Measurements from ENCODE around the gene UNC119. TPM values are rescaled to one million over a fixed set of nuclear protein-coding genes. Genes with fewer than 3 reads are reported as not detected.

The UNC119 gene
- polyA plus RNA-seq, 1 donor = 15.5 TPM

DNA sequence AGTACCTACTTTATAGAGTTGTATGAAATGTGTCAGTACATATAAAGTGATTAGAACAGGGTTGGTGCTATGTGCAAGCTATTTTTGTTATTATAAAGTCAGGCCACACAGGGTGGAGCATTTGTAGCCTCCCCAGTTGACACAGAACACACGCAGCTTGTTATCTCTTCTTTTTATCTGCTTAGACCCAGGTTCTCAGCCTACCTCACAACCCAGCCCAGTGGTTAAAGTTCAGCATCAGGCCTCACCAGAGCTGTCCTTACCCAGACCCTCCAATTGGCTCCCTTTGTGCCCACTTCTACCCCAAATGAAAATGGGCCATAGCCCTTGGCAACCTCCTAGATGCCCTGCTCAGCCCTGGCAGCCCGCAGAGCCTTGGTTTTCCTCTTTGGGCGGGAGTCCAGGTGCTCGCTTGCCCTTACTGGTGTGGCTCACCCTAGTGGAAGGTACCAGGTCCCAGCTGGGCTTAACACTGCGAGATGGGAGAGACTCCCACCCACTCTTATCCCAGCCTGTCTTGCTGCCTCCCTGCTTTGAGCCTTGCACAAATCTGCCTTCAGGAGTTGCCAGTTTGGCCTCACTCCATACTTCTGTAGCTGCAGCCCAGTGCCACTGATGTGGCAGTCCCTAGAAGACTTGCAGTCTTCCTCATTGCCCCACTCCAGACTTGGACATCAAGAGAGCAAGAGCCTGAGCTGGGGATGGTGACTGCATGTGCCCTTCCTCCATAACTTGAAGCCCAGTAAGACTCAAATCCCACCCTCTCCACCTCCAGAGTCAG, 20.0 kb upstream of the UNC119 start:
- DNase-seq = no peak

DNA sequence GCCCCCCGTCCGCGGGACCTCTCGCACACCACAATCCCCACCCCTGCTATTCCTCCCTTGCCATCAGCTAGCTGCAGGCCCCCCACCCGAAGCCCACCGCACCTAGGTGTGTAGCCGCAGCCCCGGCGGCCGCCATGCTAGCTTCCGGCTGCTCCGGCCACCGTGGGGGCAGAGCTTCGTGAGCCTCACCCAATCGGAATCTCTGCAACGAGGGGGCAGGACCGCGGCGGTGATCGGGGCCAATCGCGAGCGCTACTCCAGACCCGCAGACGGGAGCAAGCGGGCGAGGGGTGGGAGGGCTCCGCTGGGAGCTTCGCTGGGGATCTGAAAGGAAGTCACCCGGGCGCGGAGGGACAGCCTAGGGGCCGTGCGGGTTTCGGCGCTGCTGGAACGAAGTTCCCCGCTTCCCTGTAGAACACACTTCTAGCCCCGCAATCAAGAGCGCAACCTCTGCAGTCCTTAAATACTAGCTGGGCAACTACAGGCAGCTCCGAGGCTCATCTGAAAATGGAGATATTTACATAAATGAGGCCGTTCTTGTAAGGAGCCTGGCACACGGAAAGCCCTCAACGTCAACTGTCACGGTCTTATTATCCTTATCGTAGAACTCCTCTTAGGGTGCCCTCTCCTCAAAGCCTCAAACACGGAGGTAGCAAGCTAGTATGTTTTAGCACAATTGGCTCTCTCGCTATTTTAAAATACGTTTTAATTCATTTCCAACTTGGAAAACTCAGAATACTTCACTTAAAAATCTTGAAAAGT, 19.1 kb upstream of the UNC119 start, which contains the start of gene PIGS:
TSS of gene PIGS (minus strand) at position 164 of the 762 bp plus-strand sequence. CDS start at position 136, 28 bp downstream.
- peak; percentile 89 for DNase-seq

DNA sequence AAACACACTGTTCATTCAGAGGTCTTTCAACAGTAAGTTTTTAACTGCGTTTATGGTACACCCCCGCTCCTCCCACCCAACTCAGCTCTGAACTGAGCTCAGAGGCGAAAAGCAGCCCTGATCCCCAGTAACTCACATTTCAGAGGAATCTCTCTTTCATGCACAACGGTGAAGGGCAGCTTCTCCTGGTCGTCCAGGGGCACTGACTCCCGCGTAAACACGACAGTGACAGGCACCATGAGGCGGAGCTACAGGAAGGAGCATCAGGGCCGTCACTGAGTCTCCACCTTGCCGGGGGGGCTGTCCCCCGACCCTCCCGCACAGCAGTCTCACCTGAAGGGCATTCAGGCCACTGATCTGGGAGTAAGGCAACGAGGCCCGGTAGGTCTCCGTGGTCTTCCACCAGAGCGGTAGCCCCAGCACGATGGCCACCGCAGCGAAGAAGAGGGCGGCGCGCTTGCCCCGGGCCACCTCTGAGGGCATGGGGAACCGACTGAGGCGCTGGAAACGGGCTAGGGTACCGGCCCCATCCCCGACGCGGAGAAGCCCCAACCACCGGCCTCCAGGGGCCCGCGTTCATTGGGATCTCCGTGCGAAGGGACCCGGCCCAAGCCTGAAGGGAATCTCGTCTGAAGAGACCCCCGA, 18.4 kb upstream of the UNC119 start:
- DNase-seq = no peak

DNA sequence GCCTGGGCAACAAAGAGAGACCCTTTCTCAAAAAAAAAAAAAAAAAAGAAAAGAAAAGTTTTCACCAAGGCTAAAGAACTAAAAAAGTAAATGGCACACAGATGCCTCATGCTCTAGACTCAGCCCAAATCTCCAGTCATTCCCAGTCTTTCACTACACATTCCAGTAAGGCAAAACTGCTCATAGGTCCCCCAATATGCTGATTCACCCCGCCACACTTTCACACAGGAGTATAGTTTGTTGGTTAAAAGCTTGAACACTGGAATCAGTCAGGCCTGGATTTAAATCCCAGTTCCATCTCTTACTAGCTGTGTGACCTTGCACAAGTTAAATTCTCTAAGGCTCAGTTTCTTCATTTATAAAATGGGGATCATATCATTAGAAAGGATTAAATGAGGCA, 17.0 kb upstream of the UNC119 start:
- no peak for DNase-seq

DNA sequence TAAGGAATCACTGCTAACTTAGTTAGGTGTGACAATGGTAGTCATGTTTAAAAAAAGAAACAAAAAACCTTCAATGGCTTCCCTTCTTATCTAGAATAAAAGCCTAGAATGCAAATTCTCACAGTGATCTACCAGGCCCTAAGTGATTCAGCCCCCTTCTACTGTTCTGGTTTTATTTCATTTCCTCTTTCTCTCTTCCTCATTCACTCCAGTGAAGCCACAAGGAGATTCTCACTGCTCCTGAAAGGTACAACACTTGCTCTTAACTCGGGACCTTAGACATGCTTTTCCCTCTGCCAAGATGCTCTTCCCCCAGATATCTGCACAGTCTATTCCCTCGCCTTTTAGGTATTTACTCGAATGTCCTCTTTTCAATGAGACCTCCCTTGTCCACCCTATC, 15.2 kb upstream of the UNC119 start:
- no peak for DNase-seq

DNA sequence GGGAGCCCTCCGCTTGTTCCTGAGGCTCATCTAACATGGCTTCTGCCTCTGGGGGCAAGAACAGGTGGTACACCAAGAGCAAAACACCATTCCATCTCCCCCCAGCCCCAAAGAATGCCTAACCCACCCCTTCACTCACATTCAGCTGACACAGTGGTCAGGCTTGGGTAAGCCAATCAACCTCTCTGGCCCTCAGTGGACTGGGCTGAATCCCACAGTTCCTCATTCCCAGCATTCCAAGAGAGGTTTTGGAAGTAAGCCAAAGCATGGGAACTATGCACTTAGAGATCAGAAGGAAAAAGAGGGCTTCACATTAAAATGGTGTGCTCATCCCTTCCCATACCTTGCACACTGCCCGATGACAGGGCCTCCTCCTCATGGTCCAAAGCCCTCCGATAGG, 11.1 kb upstream of the UNC119 start:
- no peak for DNase-seq

DNA sequence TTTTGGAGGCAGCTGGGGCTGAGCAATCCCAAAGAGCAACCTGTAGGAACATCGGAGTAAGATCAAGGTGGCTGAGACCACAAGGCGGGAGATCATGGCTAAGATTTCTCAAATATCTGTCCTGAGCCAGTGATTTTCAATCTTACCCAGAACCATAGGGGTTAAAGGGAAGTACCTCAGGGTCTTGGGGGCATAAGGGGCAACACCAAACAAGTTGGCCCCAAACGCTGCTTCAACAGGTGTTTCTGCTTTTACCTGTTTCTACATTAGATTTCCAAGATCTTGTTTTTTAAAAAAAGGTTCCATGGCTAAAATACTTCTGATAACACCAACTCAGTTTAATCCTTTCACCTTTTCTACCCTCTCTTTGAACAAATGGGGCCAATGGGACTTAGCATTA, 2.6 kb upstream of the UNC119 start:
- no peak for DNase-seq

DNA sequence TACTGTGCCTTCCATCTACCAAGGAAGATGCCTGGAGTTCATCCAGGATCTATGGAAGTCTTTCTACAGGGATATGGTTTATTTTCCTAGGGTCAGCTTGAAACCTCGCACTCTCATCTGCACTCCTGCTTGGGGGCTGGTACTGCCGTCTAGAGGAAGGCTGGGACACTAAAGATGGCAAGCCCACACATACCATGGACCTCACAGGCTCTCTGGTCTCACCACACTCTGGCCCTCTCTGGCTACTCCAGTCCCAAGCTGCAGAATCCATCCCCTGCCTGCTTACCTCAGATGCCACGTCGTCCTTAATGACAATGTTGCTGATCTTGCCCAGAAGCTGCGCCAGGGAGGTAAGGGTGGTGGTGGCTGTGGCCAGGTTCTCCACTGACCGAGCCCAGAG, 2.1 kb upstream of the UNC119 start:
- DNase-seq = no peak

DNA sequence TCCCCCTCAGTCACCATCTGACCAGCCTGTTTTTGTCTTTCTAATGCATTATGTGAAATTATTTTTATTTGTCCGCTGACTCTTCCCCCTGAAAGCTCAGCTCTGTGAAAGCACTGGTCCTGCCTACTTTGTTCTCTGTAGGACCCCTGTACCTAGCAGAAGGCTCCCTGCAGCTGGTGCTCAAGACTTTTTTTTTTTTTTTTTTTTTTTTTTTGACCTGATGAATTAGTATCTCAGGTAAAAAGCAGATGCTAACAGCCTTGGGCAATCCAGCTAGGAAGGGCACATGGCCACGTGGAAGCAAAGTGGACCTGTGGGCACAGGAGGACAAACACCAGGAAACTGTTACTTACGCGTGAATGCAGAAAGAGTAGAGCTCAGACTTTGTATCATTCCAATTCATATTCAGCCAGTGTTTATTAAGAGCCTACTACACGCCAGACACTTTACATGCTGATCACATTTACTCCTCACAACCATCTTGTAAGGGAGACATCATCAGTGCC, 629 bp upstream of the UNC119 start:
- DNase-seq = no peak

DNA sequence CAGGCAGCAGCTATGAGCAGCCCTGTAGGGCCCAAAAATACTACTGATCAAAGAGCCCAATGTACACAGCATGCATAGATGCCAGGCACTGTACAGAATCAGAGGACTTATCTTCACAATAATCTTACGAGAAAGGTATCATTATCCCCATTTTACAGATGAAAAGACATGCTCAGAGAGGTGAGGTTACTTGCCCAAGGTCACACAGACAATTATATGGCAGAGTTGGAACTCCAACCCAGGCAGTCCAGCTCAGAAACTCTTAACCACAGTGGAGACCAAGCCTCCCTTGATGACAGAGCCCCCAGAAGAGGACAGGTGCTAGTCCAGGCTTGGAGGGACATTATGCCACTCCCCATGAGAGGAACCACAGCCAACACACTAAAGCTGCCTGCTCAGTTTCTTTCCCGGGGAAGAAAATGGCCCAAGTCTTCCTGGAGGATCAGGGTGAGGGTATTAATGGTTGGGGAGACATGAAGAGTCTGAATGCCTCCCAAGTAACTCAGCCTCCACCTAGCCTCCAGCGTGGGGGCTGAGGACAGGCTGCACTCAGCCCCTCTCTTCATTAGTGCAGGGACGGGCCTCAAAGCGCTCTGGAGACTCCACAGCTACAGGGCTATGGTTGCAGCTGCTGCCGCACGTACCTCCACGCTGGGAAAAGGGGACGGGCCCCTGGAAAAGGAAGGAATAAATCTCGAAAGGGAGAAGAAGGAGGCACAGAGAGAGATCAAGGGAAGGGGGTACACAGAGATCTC, 826 bp downstream of the UNC119 start:
- DNase-seq = no peak

DNA sequence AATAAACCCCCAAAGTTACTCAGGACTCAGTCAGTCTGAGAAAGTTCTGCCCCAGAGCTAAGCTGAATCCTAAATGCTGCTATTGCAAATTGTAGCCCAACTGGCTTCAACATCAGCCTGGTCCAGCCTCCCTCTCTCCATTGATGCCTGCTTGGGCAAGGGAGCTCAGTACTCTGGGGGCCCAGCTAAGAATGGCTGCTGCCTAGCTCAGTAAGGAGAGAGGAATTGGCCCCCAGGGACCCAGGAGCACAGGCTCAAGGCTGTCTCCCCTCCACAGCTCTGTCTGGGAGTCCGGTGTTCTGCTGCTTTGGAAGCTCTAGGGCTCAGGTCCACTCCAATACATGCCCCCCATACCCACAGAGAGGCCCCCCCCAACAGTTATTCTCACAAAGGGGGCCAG, 1.6 kb downstream of the UNC119 start:
- DNase-seq = no peak

DNA sequence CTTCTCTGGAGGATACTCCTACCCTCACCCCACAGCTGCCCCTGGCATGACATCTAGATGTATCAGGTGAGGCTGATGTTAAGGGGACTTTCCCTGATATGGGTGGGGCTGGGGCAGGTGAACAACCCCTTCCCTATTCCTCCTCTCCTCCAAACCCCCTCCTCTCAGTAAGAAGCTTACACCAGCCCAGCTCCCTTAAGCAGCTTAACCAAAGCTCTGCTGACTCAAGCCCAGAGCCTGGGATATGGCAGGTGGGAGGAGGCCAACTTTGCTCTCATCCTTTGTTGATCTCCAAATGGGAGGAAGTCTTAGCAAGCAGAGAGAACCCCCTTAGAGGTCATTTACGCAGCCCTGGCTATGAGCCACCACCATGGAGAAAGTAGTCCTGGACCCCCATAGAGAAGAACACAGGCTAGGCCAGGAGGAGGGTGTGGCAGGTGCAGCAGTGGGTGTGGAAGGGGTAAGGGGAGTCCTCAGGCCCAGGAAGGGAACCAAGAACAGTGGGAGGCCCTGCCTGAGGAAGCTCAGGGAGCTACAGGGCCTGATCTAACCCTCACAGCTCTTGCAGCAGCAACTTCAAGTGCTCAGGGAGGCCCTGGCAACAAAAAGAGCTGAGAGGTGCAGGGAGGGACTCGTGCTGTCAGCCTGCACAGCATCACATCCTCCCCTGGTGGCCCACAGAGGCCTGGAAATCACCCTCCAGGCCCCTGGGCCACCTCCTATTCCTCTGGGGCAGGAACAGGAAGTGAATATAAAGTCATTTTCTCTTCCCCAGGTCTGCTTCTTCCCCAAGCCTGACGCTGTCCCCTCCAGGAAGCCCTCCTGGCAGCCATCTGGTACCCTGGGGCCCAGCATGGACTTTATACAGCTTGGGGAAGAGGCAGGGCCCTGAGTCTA, 2.9 kb downstream of the UNC119 start:
- no peak for DNase-seq

DNA sequence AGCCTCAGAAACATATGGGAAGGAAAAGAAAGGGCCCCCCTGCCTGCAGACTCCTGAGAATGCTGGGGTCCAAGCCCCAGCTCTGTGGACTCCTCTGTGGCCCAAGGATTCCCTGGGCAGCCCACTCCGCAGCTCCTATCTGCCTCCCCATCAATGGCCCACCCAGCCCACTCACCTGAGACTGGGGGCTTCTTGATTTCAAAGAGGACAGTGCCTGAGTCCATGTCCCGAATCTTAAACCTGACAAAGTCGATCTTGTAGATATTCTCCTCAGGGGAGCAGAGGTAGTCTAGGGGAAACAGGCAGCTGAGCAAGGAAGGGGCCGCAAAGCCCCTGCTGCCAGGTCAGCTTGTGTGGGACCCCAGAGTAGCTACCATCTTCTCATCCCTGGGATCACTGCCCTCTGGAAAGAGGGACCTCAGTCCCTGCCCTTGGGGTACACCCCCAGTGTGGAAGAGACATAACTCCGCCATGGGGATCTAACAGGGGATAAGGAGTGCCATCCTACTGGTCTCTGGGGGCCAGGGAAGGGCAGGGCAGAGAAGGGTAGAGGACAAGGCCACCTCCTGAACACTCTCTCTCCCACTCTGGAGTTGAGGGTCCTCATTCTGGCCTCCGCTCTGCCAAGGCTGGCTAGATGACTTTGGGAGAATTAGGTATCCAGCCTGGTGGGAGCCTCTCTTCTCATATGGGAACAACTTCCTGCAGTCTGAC, 3.9 kb downstream of the UNC119 start:
- no peak for DNase-seq

DNA sequence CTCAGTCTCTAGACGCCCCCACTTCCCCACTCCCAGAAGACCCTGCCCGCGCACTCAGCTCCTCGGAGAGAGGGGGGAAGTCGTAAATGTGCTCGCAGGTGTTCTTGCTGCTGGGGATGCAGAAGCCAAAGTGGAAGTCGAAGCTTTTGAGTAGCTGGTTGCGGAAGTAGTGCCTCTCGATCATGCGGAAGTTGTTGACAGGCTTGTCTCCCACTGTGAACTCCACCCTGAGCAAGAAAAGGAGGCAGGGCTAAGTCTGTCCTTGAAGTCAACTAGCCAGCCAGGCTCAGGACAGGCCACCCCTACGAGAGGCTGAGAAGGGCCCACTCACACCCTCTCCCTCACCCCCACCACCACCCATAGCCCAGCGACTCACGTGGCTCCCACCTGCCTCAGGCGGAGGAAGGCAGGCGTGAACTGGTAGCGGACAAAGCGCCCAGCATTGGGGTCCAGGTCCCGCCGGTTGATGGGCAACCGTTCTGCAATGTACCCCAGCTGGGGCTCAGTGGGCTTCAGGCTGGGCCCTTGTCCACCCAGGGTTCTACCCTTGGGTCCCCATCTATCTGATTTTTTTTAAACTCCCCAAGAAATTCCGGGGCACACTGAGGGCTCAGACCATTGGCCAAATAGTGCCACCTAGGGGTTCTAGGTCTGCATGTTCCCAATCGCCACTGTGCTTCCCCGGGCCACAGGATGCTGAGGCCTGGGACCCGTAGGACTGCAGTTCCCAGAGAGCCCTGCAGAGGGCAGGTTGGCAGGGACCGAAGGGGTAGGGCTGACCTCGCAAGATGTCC, 4.6 kb downstream of the UNC119 start:
- peak; percentile 43 for DNase-seq

DNA sequence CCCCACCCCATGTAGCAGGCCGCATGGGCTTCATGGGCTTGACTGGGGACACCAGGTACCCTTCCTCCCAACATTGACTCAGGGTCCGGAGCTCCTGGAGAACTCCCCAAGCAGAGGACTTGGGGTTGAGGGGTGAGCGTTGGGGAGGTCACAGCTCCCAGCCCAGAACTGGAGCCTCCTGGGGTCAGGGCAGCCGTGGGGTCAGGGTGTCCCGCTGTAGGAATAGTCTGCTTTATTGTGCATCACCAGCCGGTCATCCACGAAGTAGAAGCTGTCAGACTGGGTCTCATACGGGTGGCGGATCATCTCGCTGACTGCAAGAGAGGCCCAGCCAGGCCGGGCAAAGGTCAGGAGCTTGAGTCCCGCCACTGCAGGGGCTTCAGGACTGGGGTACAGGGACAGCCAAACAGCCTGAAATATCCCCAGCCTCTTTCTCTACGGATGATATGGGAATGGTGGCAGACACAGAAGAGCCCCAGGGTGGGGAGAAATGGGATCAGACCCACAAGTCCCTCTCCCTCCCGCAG, 5.3 kb downstream of the UNC119 start:
- DNase-seq = no peak

DNA sequence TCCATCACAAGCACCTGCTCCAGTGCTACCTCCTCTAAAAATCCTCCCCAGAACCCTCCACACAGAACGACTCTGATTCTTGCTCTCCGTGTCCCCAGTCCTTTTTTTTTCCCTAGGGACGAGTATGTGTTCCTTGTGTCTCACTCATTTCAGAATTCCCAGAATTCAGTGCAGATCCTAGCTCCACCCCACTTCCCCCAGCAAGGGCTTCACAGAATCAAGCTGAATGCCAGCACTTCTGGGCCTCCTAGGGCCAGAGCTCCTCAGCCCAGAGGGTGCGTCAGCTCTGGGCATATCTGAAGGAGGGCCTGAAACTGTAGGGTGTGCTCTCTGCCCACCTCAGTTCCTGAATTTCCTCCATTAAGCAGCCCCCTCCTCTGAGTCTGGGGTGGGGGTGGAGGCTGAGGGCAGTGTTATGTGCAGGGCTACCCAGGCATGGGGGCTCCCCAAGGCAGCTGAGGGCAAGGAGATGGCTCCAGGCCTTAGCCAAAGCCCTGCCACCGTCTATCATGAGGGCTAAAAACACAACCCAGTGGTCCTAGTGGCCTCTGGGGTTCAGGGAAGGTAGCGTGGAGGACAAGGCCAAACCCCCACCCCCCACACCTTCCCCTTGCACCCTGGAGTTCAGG, 6.5 kb downstream of the UNC119 start:
- DNase-seq = no peak

DNA sequence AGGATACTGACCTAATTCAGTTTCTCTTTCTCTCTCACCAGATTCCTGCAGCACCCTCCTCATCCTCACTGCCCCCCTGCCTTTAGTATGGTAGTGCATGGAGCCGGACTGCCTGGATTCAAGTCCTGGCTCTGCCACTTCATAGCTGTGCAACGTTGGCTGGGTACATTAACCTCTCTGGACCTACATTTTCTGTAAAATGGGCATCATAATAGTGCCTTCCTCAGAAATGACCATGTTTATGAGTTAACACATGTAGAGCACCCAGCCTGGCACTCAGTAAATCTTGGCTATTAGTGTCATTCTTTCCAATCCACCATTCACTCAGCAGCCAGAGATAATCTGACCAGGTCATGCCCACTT, 7.3 kb downstream of the UNC119 start:
- DNase-seq = no peak

DNA sequence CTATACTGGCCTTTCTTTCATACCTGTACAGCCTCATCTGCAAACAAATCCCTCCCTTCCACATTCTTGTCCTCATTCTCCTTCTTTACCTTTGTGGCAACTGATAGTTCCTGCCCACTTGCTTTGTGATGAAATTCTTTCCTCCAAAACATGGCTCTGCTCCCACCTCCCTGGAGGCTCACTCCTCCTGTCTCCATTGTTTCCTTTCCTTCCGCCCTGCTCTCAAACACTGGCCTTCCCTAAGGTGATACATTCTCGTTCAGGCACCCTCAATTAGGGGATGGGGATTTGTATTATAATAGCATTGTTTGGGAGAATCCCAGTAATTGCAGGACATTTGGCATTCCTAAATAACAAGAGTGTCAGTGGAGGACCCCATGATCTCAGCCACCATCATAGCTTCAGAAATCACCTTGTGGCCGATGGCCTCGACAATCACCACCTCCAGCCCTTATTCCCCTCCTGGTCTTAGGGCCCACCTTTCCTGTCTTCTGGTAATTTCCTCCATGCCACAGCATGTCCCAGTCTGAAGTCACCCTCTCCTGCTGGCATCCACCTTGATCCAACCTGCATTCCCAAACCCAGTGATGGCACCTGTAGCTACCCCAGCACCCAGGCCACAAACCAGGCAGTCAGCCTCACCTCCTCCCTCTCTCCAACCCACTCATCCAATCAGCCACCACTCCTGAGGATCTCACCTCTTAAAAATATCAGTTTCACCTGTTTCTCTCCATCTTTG, 7.9 kb downstream of the UNC119 start:
- no peak for DNase-seq

DNA sequence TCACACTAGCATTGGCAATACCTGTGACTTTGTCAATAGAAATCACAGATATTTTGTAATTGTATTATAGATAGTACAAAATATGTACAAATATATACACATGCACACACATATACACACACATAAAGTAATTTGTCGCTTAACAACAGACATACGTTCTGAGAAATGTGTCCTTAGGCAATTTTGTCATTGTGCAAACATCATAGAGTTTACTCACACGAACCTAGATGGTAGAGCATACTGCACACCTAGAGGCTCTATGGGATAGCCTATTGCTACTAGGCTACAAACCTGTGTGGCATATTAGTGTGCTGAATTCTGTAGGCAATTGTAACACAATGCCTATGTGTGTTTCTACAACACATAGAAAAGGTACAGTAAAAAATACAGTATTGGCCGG, 11.0 kb downstream of the UNC119 start:
- DNase-seq = no peak

Measured in hindlimb muscle (tissue), 1 donor.